Measurements from ENCODE around the gene IREB2.
"Not testable (repeated sequence)": the region's sequence is repeated elsewhere in the genome, so short reads cannot be mapped to it uniquely, and the experiment has no call there.

Gene IREB2

GRCh38 chr15:78437762-78438618 is at the start of gene IREB2:
Gene IREB2 (plus strand): TSS chr15:78438216. CDS start chr15:78438338, 122 bp downstream.
- peak; percentile 95 for DNase-seq (ENCODE audit: low spot score)

GRCh38 chr15:78388865-78389264 is 49.2 kb upstream of the IREB2 start:
- DNase-seq (ENCODE audit: low spot score): no peak

- no peak for DNase-seq (ENCODE audit: low spot score)
These were observed 48.7 kb upstream of the IREB2 start for GRCh38 chr15:78389322-78389721.

GRCh38 chr15:78389738-78390137 is 48.3 kb upstream of the IREB2 start:
- no peak for DNase-seq (ENCODE audit: low spot score)

GRCh38 chr15:78390242-78390641 is 47.8 kb upstream of the IREB2 start:
- DNase-seq (ENCODE audit: low spot score): no peak

GRCh38 chr15:78390826-78391225 is 47.2 kb upstream of the IREB2 start:
- DNase-seq (ENCODE audit: low spot score): no peak

- DNase-seq (ENCODE audit: low spot score): no peak
These were observed 46.2 kb upstream of the IREB2 start for GRCh38 chr15:78391781-78392180.

- no peak for DNase-seq (ENCODE audit: low spot score)
These were observed 45.6 kb upstream of the IREB2 start for GRCh38 chr15:78392430-78392829.

GRCh38 chr15:78393137-78393536 is 44.9 kb upstream of the IREB2 start:
- DNase-seq (ENCODE audit: low spot score): no peak

- no peak for DNase-seq (ENCODE audit: low spot score)
These were observed 44.0 kb upstream of the IREB2 start for GRCh38 chr15:78394026-78394425.

- no peak for DNase-seq (ENCODE audit: low spot score)
These were observed 42.9 kb upstream of the IREB2 start for GRCh38 chr15:78394981-78395616.

GRCh38 chr15:78396186-78396814 is 41.7 kb upstream of the IREB2 start:
- DNase-seq (ENCODE audit: low spot score): no peak

GRCh38 chr15:78396976-78397375 is 41.0 kb upstream of the IREB2 start:
- DNase-seq (ENCODE audit: low spot score): no peak

GRCh38 chr15:78397382-78397781 is 40.6 kb upstream of the IREB2 start:
- no peak for DNase-seq (ENCODE audit: low spot score)

- no peak for DNase-seq (ENCODE audit: low spot score)
These were observed 39.8 kb upstream of the IREB2 start for GRCh38 chr15:78398076-78398825.

GRCh38 chr15:78399091-78399490 is 38.9 kb upstream of the IREB2 start:
- no peak for DNase-seq (ENCODE audit: low spot score)

- DNase-seq (ENCODE audit: low spot score): no peak
These were observed 35.9 kb upstream of the IREB2 start for GRCh38 chr15:78402061-78402610.

- no peak for DNase-seq (ENCODE audit: low spot score)
These were observed 33.9 kb upstream of the IREB2 start for GRCh38 chr15:78404125-78404524.

GRCh38 chr15:78404796-78405195 is 33.2 kb upstream of the IREB2 start:
- not testable (repeated sequence) for DNase-seq (ENCODE audit: low spot score)

- DNase-seq (ENCODE audit: low spot score): no peak
These were observed 32.6 kb upstream of the IREB2 start for GRCh38 chr15:78405336-78405924.

- no peak for DNase-seq (ENCODE audit: low spot score)
These were observed 31.9 kb upstream of the IREB2 start for GRCh38 chr15:78406016-78406585.

All from HuH-7.5 (cell line).